HUES6 (cell line): Measurements from ENCODE around the gene FAM124A.

Experiments used
- H3K27ac ChIP-seq: 2 replicates; pipeline ENCODE4 v1.7.0; 2013; ENCODE audit warnings: low read depth, mild to moderate bottlenecking, low read length, inconsistent platforms
- H3K27me3 ChIP-seq: 2 replicates; pipeline ENCODE4 v1.6.1; 2013; ENCODE audit warnings: low read length; ENCODE audit not compliant: control insufficient read depth, insufficient read depth
- H3K36me3 ChIP-seq: 2 replicates; pipeline ENCODE4 v1.6.1; 2013; ENCODE audit warnings: low read length; ENCODE audit not compliant: control insufficient read depth, insufficient read depth
- H3K4me1 ChIP-seq: 2 replicates; pipeline ENCODE4 v1.6.1; 2013; ENCODE audit warnings: low read length; ENCODE audit not compliant: control insufficient read depth, insufficient read depth
- H3K4me3 ChIP-seq: 2 replicates; pipeline ENCODE4 v1.5.1; 2013; ENCODE audit warnings: low read depth, low read length
- H3K9ac ChIP-seq: one replicate; pipeline ENCODE4 v1.6.1; 2013; ENCODE audit warnings: mild to moderate bottlenecking, low read length
- H3K9me3 ChIP-seq: 2 replicates; pipeline ENCODE4 v1.6.1; 2013; ENCODE audit warnings: low read depth, low read length; ENCODE audit not compliant: control insufficient read depth, insufficient read depth

Gene FAM124A

GRCh38 chr13:51325837-51326236 is 103.6 kb downstream of the FAM124A start:
- Histone ChIP-seq H3K27ac (no peak overlapping the region), H3K27me3 (no peaks in the 10 kb centered on the region), H3K36me3 (no peaks in the 10 kb centered on the region), H3K4me1 (peaks cover 11% of the 10 kb centered on the region), H3K9ac (no peak overlapping the region), H3K4me3 (no peak overlapping the region), H3K9me3 (no peaks in the 10 kb centered on the region)

GRCh38 chr13:51326777-51327176 is 104.6 kb downstream of the FAM124A start:
- Histone ChIP-seq H3K27me3 (no peaks in the 10 kb centered on the region), H3K27ac (no peak overlapping the region), H3K36me3 (no peaks in the 10 kb centered on the region), H3K9ac (no peak overlapping the region), H3K4me3 (no peak overlapping the region), H3K9me3 (no peaks in the 10 kb centered on the region), H3K4me1 (peaks cover 11% of the 10 kb centered on the region)

GRCh38 chr13:51327961-51328360 is 105.8 kb downstream of the FAM124A start:
- Histone ChIP-seq H3K27ac (no peak overlapping the region), H3K4me3 (no peak overlapping the region), H3K9ac (no peak overlapping the region), H3K27me3 (no peaks in the 10 kb centered on the region), H3K9me3 (no peaks in the 10 kb centered on the region), H3K36me3 (no peaks in the 10 kb centered on the region), H3K4me1 (peaks cover 11% of the 10 kb centered on the region)

GRCh38 chr13:51328488-51328887 is 106.3 kb downstream of the FAM124A start:
- Histone ChIP-seq H3K27ac (no peak overlapping the region), H3K4me1 (peaks cover 11% of the 10 kb centered on the region), H3K27me3 (no peaks in the 10 kb centered on the region), H3K9me3 (no peaks in the 10 kb centered on the region), H3K36me3 (no peaks in the 10 kb centered on the region), H3K9ac (no peak overlapping the region), H3K4me3 (no peak overlapping the region)

- Histone ChIP-seq H3K9me3 (no peaks in the 10 kb centered on the region), H3K36me3 (no peaks in the 10 kb centered on the region), H3K4me3 (no peak overlapping the region), H3K9ac (no peak overlapping the region), H3K4me1 (peaks cover 11% of the 10 kb centered on the region), H3K27ac (no peak overlapping the region), H3K27me3 (no peaks in the 10 kb centered on the region)
Measured at GRCh38 chr13:51329606-51330005, 107.4 kb downstream of the FAM124A start.

- Histone ChIP-seq H3K27me3 (no peaks in the 10 kb centered on the region), H3K36me3 (no peaks in the 10 kb centered on the region), H3K9ac (no peak overlapping the region), H3K9me3 (no peaks in the 10 kb centered on the region), H3K4me3 (no peak overlapping the region), H3K27ac (no peak overlapping the region), H3K4me1 (peaks cover 3% of the 10 kb centered on the region; the same call in 1 of the 2 replicates)
Measured at GRCh38 chr13:51330791-51331190, 108.6 kb downstream of the FAM124A start.

GRCh38 chr13:51331354-51331861 is 109.2 kb downstream of the FAM124A start:
- Histone ChIP-seq H3K9ac (no peak overlapping the region), H3K4me3 (no peak overlapping the region), H3K36me3 (no peaks in the 10 kb centered on the region), H3K27me3 (no peaks in the 10 kb centered on the region), H3K27ac (no peak overlapping the region), H3K4me1 (no peaks in the 10 kb centered on the region), H3K9me3 (no peaks in the 10 kb centered on the region)

GRCh38 chr13:51332566-51333361 is 110.6 kb downstream of the FAM124A start:
- no peak overlapping the region for H3K9ac ChIP-seq
- no peak overlapping the region for H3K4me3 ChIP-seq
- no peaks in the 10 kb centered on the region for H3K36me3 ChIP-seq
- H3K9me3 ChIP-seq: no peaks in the 10 kb centered on the region
- no peaks in the 10 kb centered on the region for H3K27me3 ChIP-seq
- H3K27ac ChIP-seq: no peak overlapping the region
- no peaks in the 10 kb centered on the region for H3K4me1 ChIP-seq

- Histone ChIP-seq H3K27ac (no peak overlapping the region), H3K27me3 (no peaks in the 10 kb centered on the region), H3K36me3 (no peaks in the 10 kb centered on the region), H3K9me3 (no peaks in the 10 kb centered on the region), H3K4me1 (no peaks in the 10 kb centered on the region), H3K4me3 (no peak overlapping the region), H3K9ac (no peak overlapping the region)
Measured at GRCh38 chr13:51333421-51333820, 111.2 kb downstream of the FAM124A start.

- H3K27me3 ChIP-seq: no peaks in the 10 kb centered on the region
- no peaks in the 10 kb centered on the region for H3K4me1 ChIP-seq
- H3K9me3 ChIP-seq: no peaks in the 10 kb centered on the region
- no peak overlapping the region for H3K4me3 ChIP-seq
- no peak overlapping the region for H3K27ac ChIP-seq
- H3K9ac ChIP-seq: no peak overlapping the region
- no peaks in the 10 kb centered on the region for H3K36me3 ChIP-seq
Measured at GRCh38 chr13:51333826-51334225, 111.6 kb downstream of the FAM124A start.
